ENCODE measurements around the gene C1RL.

Gene C1RL

DNA sequence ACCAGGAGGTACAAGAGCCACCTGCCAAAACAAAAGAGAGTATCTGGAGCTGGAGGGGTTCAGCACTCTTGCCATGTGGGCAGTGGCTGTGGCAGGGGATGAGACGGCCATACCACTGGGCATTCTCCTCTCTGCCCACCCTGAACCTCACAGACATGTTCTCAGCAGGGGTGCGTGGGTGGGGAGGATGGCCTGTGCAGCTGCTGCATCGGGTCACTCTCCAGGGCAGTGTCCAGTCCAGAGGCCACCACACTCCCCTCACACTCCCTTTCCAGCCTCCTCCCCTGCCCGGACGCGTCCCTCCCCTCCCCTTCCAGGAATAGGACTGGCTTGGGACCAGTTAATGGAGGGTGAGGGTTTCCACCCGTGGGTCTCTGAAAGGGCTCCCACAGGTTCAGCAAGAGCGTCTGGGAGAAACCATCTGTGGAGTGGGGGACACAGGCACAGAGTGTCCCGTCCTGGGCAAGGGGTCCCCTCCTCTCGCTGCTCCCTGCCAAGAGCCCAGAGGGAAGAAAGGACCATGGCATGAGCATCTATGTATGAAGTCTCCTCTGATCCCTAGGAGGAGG, 17.3 kb downstream of the C1RL start:
- no peak for DNase-seq (ENCODE audit: low read depth, low spot score)
- TF ChIP-seq, protein P1, sequence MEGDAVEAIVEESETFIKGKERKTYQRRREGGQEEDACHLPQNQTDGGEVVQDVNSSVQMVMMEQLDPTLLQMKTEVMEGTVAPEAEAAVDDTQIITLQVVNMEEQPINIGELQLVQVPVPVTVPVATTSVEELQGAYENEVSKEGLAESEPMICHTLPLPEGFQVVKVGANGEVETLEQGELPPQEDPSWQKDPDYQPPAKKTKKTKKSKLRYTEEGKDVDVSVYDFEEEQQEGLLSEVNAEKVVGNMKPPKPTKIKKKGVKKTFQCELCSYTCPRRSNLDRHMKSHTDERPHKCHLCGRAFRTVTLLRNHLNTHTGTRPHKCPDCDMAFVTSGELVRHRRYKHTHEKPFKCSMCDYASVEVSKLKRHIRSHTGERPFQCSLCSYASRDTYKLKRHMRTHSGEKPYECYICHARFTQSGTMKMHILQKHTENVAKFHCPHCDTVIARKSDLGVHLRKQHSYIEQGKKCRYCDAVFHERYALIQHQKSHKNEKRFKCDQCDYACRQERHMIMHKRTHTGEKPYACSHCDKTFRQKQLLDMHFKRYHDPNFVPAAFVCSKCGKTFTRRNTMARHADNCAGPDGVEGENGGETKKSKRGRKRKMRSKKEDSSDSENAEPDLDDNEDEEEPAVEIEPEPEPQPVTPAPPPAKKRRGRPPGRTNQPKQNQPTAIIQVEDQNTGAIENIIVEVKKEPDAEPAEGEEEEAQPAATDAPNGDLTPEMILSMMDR (IDR thresholded peaks at IDR 0.05; ENCODE audit: insufficient read depth, low read length, missing control alignments): no peak
- POLR2A ChIA-PET: no interaction called here
- peak overlapping the region; percentile 66 for H3K4me3 ChIP-seq (ENCODE audit: low read depth, low read length)
- CTCF ChIA-PET: interaction anchor here (0.8 to 7.9 kb wide), 23 partner anchors 11 to 147 kb away, joined by 3 to 127 read pairs (median 6); partner anchors contain the start of genes C12orf57, C1RL, C1S and LPCAT3

DNA sequence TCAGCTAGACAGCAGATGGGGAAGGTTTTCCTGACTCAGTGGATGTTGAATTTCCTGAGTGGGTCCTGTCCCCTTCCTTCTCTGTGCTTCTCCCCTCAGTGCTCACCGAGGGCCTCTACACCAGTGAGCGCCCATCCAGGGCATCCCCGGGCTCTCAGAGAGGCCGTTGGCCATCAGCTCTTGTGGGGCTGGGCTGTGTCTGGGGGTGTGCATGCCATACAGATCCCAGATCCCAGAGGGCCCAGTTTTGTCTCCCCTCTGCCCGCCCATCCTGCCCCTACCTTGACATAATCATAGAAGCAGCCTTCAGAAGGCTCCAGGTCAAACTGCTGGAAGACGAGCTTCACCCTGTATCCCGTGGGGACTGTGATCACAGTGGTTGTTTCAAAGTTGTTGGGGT, 17.8 kb downstream of the C1RL start:
- DNase-seq (ENCODE audit: low read depth, low spot score): no peak
- POLR2A ChIA-PET: no interaction called here
- peak overlapping the region; percentile 66 for H3K4me3 ChIP-seq (ENCODE audit: low read depth, low read length)
- TF ChIP-seq, protein P1 (IDR thresholded peaks at IDR 0.05; ENCODE audit: insufficient read depth, low read length, missing control alignments): no peak
- CTCF ChIA-PET: interaction anchor here (0.8 to 7.9 kb wide), 8 partner anchors 12 to 146 kb away, joined by 3 to 96 read pairs (median 5); partner anchors contain the start of genes C12orf57, C1RL, C1S and LPCAT3

DNA sequence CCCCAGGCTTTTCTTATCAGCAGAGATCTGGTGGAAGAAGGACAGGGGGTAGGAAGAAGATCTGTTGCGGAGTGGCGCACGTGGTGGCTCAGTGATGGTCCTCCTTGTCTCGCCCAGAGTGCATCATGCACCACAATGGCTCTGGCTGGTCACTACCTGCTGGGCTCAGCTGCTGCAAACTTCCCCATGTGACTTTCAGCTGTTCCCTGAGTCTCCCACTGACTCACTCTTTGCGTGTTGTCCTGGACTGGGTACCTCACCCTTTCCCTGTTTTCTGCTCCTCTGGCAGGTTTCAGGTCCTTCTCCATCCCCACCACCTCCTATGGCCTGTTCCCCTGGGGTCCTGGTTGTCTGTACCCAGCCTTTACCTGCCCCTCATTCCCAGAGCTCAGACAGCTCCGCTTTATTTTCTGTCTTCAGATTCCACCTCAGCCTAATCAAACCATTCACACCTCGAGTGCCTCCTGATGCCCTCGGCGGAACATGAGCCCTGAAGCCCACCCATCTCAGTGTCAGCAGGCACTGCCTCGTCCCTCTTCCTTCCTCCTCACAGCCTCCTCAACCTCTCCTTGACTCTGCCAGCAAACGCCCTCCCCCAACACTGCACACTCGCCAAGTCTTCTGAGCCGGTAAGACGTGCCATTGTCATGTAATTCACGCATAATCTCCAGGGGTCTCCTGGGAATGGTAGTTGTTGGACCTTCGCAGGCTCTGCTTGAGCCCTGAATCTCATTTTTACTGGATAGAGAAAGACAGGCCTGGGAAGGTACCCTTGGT, 18.6 kb downstream of the C1RL start:
- POLR2A ChIA-PET: no interaction called here
- no peak for DNase-seq (ENCODE audit: low read depth, low spot score)
- H3K4me3 ChIP-seq (ENCODE audit: low read depth, low read length): no peak overlapping the region; the same call in 1 of the 2 replicates
- TF ChIP-seq, protein P1 (IDR thresholded peaks at IDR 0.05; ENCODE audit: insufficient read depth, low read length, missing control alignments): no peak
- CTCF ChIA-PET: interaction anchor here (1.0 to 7.9 kb wide), 9 partner anchors 9 to 146 kb away, joined by 3 to 96 read pairs (median 4); partner anchors contain the start of genes C12orf57, C1RL and C1S

DNA sequence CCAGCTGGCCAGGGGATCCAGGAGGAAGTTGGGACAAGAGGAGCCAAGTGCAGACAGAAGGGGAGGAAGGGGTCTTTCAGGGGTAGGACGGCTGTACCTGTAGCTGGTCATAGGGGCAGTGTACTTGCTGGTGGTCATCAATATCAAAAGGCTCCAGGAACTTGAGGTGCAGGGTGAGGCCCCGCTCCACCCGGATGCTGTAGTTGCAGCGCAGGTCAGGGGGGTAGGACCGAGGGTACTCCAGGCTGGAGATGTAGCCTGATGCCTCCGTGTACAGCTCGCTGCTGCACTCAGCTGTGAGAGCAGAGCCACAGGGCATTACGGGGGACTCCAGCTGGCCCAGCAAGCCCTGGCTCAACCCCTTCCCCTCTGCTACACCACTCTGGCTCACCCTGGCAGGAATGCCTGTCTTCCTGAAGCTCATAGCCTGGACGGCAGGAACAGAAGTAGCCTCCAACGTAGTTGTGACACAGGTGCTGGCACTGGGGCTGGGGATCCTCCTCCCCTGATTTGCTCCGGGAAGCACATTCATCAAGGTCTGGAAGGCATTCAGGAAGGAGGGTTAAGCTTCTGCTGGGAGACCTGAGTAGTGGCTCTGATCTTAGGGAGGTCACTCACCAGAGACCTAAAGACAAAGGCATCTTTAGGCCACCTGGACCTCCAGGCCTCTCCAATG, 19.7 kb downstream of the C1RL start:
- no peak overlapping the region for H3K4me3 ChIP-seq (ENCODE audit: low read depth, low read length)
- ChIA-PET POLR2A (no interaction called here), CTCF (interaction anchor here (1.0 to 6.5 kb wide), 8 partner anchors 10 to 123 kb away, joined by 3 to 79 read pairs (median 3); partner anchors contain the start of gene C1S)
- TF ChIP-seq, protein P1 (IDR thresholded peaks at IDR 0.05; ENCODE audit: insufficient read depth, low read length, missing control alignments): no peak
- no peak for DNase-seq (ENCODE audit: low read depth, low spot score)

DNA sequence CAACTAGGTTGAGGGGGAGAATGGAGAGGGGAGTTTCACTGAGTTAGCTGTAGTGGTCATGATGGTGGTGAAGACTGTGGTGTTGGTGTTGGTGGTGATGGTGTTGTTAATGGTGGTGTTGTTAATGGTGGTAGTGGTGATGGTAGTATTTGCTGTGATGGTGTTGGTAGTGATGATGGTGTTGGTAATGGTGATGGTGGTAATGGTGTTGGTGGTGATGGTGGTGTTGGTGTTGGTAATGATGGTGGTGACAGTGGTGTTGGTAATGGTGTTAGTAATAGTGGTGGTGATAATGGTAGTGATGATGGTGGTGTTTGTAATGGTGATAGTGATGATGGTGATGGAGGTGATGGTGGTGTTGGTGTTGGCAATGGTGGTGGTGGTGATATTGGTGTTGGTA, 25.9 kb downstream of the C1RL start:
- no peak for DNase-seq (ENCODE audit: low read depth, low spot score)
- TF ChIP-seq, protein P1 (IDR thresholded peaks at IDR 0.05; ENCODE audit: insufficient read depth, low read length, missing control alignments): no peak
- ChIA-PET CTCF (interaction anchor here (1.0 kb wide), 1 partner anchor 10 kb away, joined by 7 read pairs; no protein-coding TSS in a partner anchor), POLR2A (no interaction called here)
- no peak overlapping the region for H3K4me3 ChIP-seq (ENCODE audit: low read depth, low read length)
